AG09309 (cell line): ENCODE results near the gene GRID2.
"Not testable (repeated sequence)": the region's sequence is repeated elsewhere in the genome, so short reads cannot be mapped to it uniquely, and the experiment has no call there.

Experiments used
- DNase-seq: peaks from one replicate; pipeline ENCODE4 v3.0.0-alpha.2; 2010; ENCODE audit warnings: low read depth
- H3K4me3 ChIP-seq: 2 replicates; pipeline ENCODE4 v1.5.1; 2011; ENCODE audit warnings: mild to moderate bottlenecking, low read depth, low read length, moderate library complexity; ENCODE audit not compliant: control insufficient read depth
- CTCF ChIP-seq: IDR thresholded peaks from 2 replicates; pipeline ENCODE4 v1.5.1; 2011; ENCODE audit warnings: mild to moderate bottlenecking, low read depth, low read length, inconsistent platforms; ENCODE audit not compliant: insufficient read depth, control insufficient read depth; ENCODE audit errors: missing control alignments

Gene GRID2

GRCh38 chr4:92362028-92362427, 58.3 kb downstream of the GRID2 start:
- TF ChIP-seq CTCF: no peak
- DNase-seq: no peak
- no peak overlapping the region for H3K4me3 ChIP-seq

GRCh38 chr4:92368653-92369052, 64.9 kb downstream of the GRID2 start:
- no peak for DNase-seq
- TF ChIP-seq CTCF: no peak
- H3K4me3 ChIP-seq: no peak overlapping the region

- H3K4me3 ChIP-seq: no peak overlapping the region
- no peak for TF ChIP-seq CTCF
- DNase-seq: no peak
These were observed 77.8 kb downstream of the GRID2 start for GRCh38 chr4:92381616-92382015.

GRCh38 chr4:92382128-92382527, 78.4 kb downstream of the GRID2 start:
- no peak for TF ChIP-seq CTCF
- DNase-seq: no peak
- no peak overlapping the region for H3K4me3 ChIP-seq

- DNase-seq: no peak
- no peak overlapping the region for H3K4me3 ChIP-seq
- peak; percentile 26 for TF ChIP-seq CTCF
These were observed 83.8 kb downstream of the GRID2 start for GRCh38 chr4:92387459-92388069.

GRCh38 chr4:92399032-92399431, 95.3 kb downstream of the GRID2 start:
- no peak for TF ChIP-seq CTCF
- H3K4me3 ChIP-seq: no peak overlapping the region
- DNase-seq: no peak

GRCh38 chr4:92403525-92403924, 99.8 kb downstream of the GRID2 start:
- H3K4me3 ChIP-seq, DNase-seq: not testable (repeated sequence)
